ENCODE measurements around the gene F2. TPM values are rescaled to one million over a fixed set of nuclear protein-coding genes. Genes with fewer than 3 reads are reported as not detected.

Gene F2
- total RNA-seq, 4 donors from 2014 or later = not detected

GRCh38 chr11:46692450-46692849 is 26.6 kb upstream of the F2 start:
- Histone ChIP-seq H3K4me1 (peaks cover 0 to 7% of the 10 kb centered on the region in 2 donors), H3K9me3 (no peaks in the 10 kb centered on the region), H3K27me3 (no peaks in the 10 kb centered on the region), H3K4me3 (replicated peaks in 1 of 3) (no peak overlapping the region), H3K27ac (no peak overlapping the region), H3K36me3 (peaks cover 23 to 33% of the 10 kb centered on the region in 2 donors)
- intact Hi-C loops (cut with DNase I) = no loop called here
- TF ChIP-seq, protein P1, sequence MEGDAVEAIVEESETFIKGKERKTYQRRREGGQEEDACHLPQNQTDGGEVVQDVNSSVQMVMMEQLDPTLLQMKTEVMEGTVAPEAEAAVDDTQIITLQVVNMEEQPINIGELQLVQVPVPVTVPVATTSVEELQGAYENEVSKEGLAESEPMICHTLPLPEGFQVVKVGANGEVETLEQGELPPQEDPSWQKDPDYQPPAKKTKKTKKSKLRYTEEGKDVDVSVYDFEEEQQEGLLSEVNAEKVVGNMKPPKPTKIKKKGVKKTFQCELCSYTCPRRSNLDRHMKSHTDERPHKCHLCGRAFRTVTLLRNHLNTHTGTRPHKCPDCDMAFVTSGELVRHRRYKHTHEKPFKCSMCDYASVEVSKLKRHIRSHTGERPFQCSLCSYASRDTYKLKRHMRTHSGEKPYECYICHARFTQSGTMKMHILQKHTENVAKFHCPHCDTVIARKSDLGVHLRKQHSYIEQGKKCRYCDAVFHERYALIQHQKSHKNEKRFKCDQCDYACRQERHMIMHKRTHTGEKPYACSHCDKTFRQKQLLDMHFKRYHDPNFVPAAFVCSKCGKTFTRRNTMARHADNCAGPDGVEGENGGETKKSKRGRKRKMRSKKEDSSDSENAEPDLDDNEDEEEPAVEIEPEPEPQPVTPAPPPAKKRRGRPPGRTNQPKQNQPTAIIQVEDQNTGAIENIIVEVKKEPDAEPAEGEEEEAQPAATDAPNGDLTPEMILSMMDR (IDR thresholded peaks at IDR 0.05) = no peak
- no peak for TF ChIP-seq POLR2A (IDR thresholded peaks at IDR 0.05)
- no peak for DNase-seq
- WGBS, 2 donors = 88 to 89% methylated on average over 4 of the region's 4 CpGs

DNA sequence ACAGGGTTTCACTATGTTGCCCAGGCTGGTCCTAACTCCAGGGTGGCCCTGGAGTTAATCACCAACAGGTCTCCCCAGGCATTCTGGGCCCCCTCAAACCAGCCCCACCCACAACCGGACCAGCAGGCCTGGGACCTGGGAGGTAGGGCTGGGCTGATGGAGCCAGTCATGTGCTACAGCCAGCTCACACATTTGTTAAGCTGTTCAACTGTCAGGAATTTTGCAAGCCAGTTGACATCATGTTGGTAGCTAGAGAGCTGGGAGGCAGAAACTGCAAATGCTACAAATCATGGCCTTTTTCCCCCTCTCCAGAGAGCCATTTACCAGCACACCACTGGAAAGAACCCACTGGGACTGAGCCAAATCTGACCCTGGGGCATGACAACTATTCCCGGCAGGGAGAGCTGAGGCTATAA is 25.4 kb upstream of the F2 start:
- H3K36me3 ChIP-seq = peaks cover 18 to 30% of the 10 kb centered on the region in 2 donors

GRCh38 chr11:46694072-46694471 is 24.9 kb upstream of the F2 start:
- intact Hi-C loops (cut with DNase I) = no loop called here
- H3K27me3 ChIP-seq = no peaks in the 10 kb centered on the region
- DNase-seq = no peak
- TF ChIP-seq, protein P1 (IDR thresholded peaks at IDR 0.05) = no peak
- TF ChIP-seq POLR2A (IDR thresholded peaks at IDR 0.05) = no peak
- H3K4me3 ChIP-seq (replicated peaks in 1 of 3) = no peak overlapping the region
- no peaks in the 10 kb centered on the region for H3K9me3 ChIP-seq
- WGBS, 2 donors = 89 to 90% methylated on average over 6 of the region's 6 CpGs
- H3K4me1 ChIP-seq = peaks cover 0 to 21% of the 10 kb centered on the region in 2 donors
- H3K27ac ChIP-seq = no peak overlapping the region
- peaks cover 18 to 30% of the 10 kb centered on the region in 2 donors for H3K36me3 ChIP-seq

More for the DNA sequence above, 25.4 kb upstream of the F2 start:
- no peak overlapping the region for H3K4me3 ChIP-seq (replicated peaks in 1 of 3)
- H3K9me3 ChIP-seq = no peaks in the 10 kb centered on the region
- intact Hi-C loops (cut with DNase I) = no loop called here
- 81 to 100% methylated on average over 2 of the region's 2 CpGs for whole genome bisulfite sequencing, 2 donors
- TF ChIP-seq POLR2A (IDR thresholded peaks at IDR 0.05) = no peak
- TF ChIP-seq, protein P1 (IDR thresholded peaks at IDR 0.05) = no peak
- DNase-seq = no peak
- no peak overlapping the region for H3K27ac ChIP-seq
- H3K27me3 ChIP-seq = no peaks in the 10 kb centered on the region
- H3K4me1 ChIP-seq = peaks cover 0 to 16% of the 10 kb centered on the region in 2 donors

GRCh38 chr11:46694607-46695006 is 24.4 kb upstream of the F2 start:
- Histone ChIP-seq H3K36me3 (peaks cover 18 to 30% of the 10 kb centered on the region in 2 donors), H3K4me1 (peaks cover 5 to 26% of the 10 kb centered on the region in 2 donors), H3K27ac (no peak overlapping the region), H3K27me3 (no peaks in the 10 kb centered on the region), H3K4me3 (replicated peaks in 1 of 3) (no peak overlapping the region), H3K9me3 (no peaks in the 10 kb centered on the region)
- no peak for TF ChIP-seq POLR2A (IDR thresholded peaks at IDR 0.05)
- TF ChIP-seq, protein P1 (IDR thresholded peaks at IDR 0.05) = no peak
- 78 to 83% methylated on average over 7 of the region's 7 CpGs for WGBS, 2 donors
- no peak for DNase-seq
- intact Hi-C loops (cut with DNase I) = no loop called here

GRCh38 chr11:46695345-46696211 is 23.4 kb upstream of the F2 start:
- no peaks in the 10 kb centered on the region for H3K9me3 ChIP-seq
- H3K36me3 ChIP-seq = peaks cover 18 to 30% of the 10 kb centered on the region in 2 donors
- H3K27ac ChIP-seq = no peak overlapping the region
- no peak for DNase-seq
- TF ChIP-seq POLR2A (IDR thresholded peaks at IDR 0.05) = no peak
- TF ChIP-seq, protein P1 (IDR thresholded peaks at IDR 0.05) = no peak
- peaks cover 7 to 26% of the 10 kb centered on the region in 2 donors for H3K4me1 ChIP-seq
- H3K27me3 ChIP-seq = no peaks in the 10 kb centered on the region
- intact Hi-C loops (cut with DNase I) = no loop called here
- 89 to 97% methylated on average over 7 to 8 of the region's 12 CpGs for WGBS, 2 donors
- no peak overlapping the region for H3K4me3 ChIP-seq (replicated peaks in 1 of 3)
